Heart right ventricle (tissue), 16 donors: Measurements from ENCODE around the gene PI4K2A. TPM values are rescaled to one million over a fixed set of nuclear protein-coding genes. Genes with fewer than 3 reads are reported as not detected.
A peak's percentile ranks its signal among the peaks of the same experiment; 100 is the strongest.

ENCODE experiments used
- ATAC-seq, 8 donors: fragments of 200-7000 bp; cut with Tn5 transposase; one replicate each; pipeline ENCODE4 v1.9.1; 2020; ENCODE audit warnings: mild to moderate bottlenecking in 8 of 8, moderate library complexity in 8 of 8, moderate number of reproducible peaks in 1 of 8
- DNase-seq, 2 donors: peaks; one replicate each; pipeline ENCODE4 v3.0.0-alpha.2; 2020
- H3K27ac ChIP-seq, 10 donors: fragments of 200-600 bp; sonication (generic) in 2 of 10; one replicate each; pipeline versions ENCODE4 v1.5.0 to v1.8.0; 2020 to 2022; ENCODE audit warnings: mild to moderate bottlenecking in 3 of 10
- H3K27me3 ChIP-seq, 7 donors: fragments of 200-600 bp; one replicate each; pipeline ENCODE4 v1.8.0; 2021 to 2022; ENCODE audit warnings: mild to moderate bottlenecking in 2 of 7
- H3K36me3 ChIP-seq, 9 donors: fragments of 200-600 bp; sonication (generic) in 1 of 9; one replicate each; pipeline versions ENCODE4 v1.5.0 to v1.8.0; 2020 to 2022; ENCODE audit warnings: mild to moderate bottlenecking in 2 of 9
- H3K4me1 ChIP-seq, 9 donors: fragments of 200-600 bp; sonication (generic) in 1 of 9; one replicate each; pipeline versions ENCODE4 v1.5.0 to v1.8.0; 2020 to 2022; ENCODE audit warnings: mild to moderate bottlenecking in 4 of 9
- H3K4me3 ChIP-seq, 10 donors: fragments of 200-600 bp; sonication (generic) in 2 of 10; one replicate each; pipeline versions ENCODE4 v1.5.0 to v1.8.0; 2020 to 2022; ENCODE audit warnings: mild to moderate bottlenecking in 7 of 10, moderate library complexity in 2 of 10
- H3K9me3 ChIP-seq, 11 donors: fragments of 200-600 bp in 10 of 11; sonication (generic) in 2 of 11; one replicate each; pipeline versions ENCODE4 v1.5.0 to v1.8.0; 2013 to 2022; ENCODE audit warnings: mild to moderate bottlenecking in 2 of 11, control low read depth in 1 of 11, moderate library complexity in 1 of 11
- WGBS, 2 donors: extraction: QIAGEN DNeasy Blood & Tissue Kit; methylation state at CpG; one replicate each; pipeline ENCODE4 v1.1.7; 2013; ENCODE audit warnings: inconsistent platforms in 1 of 2; 5-methylcytosine and 5-hydroxymethylcytosine counted together
- intact Hi-C, 10 donors: fragments of 100-400 bp; cut with DNase I; formaldehyde crosslinking; loops; one replicate each; pipeline versions ENCODE4 v1.11.1 to v1.14.2; 2022
- polyA plus RNA-seq, 2 donors: library from polyadenylated mRNA; stranded (reverse); fragments of 200-250 nt; gene quantifications; one replicate each; pipeline ENCODE4 v1.2.3, GENCODE V29; 2013
- total RNA-seq, 10 donors: library from RNA; stranded (reverse); fragmentation: NEBNext Ultra II Directional in 3 of 10; extraction: Animal tissue kit (Norgen Biotek cat#: 25700) in 3 of 10; gene quantifications; one replicate each; pipeline versions ENCODE4 v1.2.1 to v1.2.4, GENCODE V29; 2021 to 2023
- TF ChIP-seq, protein P1 (sequence below), 9 donors: fragments of 200-600 bp; sonication (generic) in 2 of 9; IDR thresholded peaks; one replicate each; pipeline versions ENCODE4 v1.5.0 to v1.8.0; 2021 to 2022; ENCODE audit warnings: antibody characterized with exemption in 9 of 9, mild to moderate bottlenecking in 5 of 9, moderate library complexity in 1 of 9
- donor health status: Arrhythmogenic right ventricular cardiomyopathy.
- donor health status: ischemic (EF 13 %, LVEDD 7.1; RV severe dilation, severe dysfunction).
- donor health status: healthy with polysubstance abuse.
- donor health status: DM: no; HTN: yes; CAD: no.
- donor health status: DM: no; HTN: no; CAD: no.
- donor health status: ischemic (EF 25% LVEDD 6.9; RV normal size, moderate dysfunction).
- donor health status: ischemic (EF 25% LVEDD 5.7; RV mildly dilated, moderate dysfunction).
- donor health status: healthy.
- donor health status: DM: yes; HTN: yes; CAD: no.
- donor health status: Ischemic cardiomyopathy.
- donor health status: ischemic (EF 35%, LVEDD 5.7; RV mildly dilated, moderate dysfunction).
- donor health status: nonischemic (EF 11% LVEDD 7.7; RV severe dilation, severe dysfunction).
- donor health status: DM: yes; HTN: yes; CAD: no.
- donor health status: PGD.
- donor health status: ischemic (EF 29% LVEDD 5.4; RV normal size, mild dysfunction).
- donor health status: nonischemic (EF 23%, LVEDD 6.1; RV moderate dilation, normal function).

Gene PI4K2A
- total and polyA plus RNA-seq, 12 donors, result 5.3 to 20.7 (median 14.2) TPM

DNA sequence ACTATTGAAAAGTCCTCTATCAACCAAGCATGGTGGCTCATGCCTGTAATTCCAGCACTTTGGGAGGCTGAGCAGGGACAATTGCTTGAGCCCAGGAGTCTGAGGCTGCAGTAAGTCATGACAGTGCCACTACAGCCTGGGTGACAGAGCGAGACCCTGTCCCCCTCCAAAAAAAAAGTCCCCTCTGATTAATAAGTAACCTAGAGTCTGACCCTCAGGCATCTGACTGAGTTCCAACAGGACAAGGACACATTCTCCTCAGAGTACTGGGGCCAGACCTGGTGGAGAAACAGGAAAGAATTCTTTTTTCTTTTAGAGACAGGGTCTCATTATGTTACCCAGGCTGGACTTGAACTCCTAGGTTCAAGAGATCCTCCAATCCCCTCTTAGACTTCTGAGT, 17.2 kb upstream of the PI4K2A start:
- Histone ChIP-seq H3K27me3 (no peaks in the 10 kb centered on the region), H3K4me3 (no peak overlapping the region), H3K36me3 (no peaks in the 10 kb centered on the region), H3K9me3 (no peaks in the 10 kb centered on the region), H3K4me1 (peaks cover 0 to 11% (median 4%) of the 10 kb centered on the region in 9 donors), H3K27ac (no peak overlapping the region)
- WGBS, 2 donors, result 90 to 96% methylated on average over 1 of the region's 1 CpG
- DNase-seq (no peak), ATAC-seq (no peak)
- TF ChIP-seq, protein P1, sequence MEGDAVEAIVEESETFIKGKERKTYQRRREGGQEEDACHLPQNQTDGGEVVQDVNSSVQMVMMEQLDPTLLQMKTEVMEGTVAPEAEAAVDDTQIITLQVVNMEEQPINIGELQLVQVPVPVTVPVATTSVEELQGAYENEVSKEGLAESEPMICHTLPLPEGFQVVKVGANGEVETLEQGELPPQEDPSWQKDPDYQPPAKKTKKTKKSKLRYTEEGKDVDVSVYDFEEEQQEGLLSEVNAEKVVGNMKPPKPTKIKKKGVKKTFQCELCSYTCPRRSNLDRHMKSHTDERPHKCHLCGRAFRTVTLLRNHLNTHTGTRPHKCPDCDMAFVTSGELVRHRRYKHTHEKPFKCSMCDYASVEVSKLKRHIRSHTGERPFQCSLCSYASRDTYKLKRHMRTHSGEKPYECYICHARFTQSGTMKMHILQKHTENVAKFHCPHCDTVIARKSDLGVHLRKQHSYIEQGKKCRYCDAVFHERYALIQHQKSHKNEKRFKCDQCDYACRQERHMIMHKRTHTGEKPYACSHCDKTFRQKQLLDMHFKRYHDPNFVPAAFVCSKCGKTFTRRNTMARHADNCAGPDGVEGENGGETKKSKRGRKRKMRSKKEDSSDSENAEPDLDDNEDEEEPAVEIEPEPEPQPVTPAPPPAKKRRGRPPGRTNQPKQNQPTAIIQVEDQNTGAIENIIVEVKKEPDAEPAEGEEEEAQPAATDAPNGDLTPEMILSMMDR (IDR thresholded peaks at IDR 0.05), result no peak
- intact Hi-C loops, result no loop called here

DNA sequence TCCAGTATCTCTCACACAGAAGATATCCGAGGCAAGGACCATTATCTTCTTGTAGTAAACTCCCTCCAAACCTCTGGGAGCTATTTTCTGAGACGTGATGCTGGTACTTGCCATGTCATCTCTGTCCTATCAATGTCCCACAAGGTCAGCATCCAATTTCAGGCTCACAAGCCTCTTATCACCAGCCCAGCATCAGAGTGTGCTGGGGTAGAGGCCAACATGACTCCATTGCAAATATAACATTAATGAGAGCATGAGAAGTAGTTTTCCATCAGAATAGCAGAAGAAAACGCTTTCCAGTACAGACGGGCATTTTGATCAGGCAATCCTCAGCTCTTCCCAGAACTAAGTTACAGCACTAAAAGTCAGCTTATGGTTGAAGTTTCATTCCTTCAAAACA, 12.7 kb upstream of the PI4K2A start:
- Histone ChIP-seq H3K4me3 (no peak overlapping the region), H3K9me3 (no peaks in the 10 kb centered on the region), H3K27ac (peak overlapping the region in 3 of 10 donors; percentile 20 to 53 (median 45)), H3K36me3 (no peaks in the 10 kb centered on the region), H3K27me3 (no peaks in the 10 kb centered on the region), H3K4me1 (peaks cover 0 to 18% (median 6%) of the 10 kb centered on the region in 9 donors)
- TF ChIP-seq, protein P1 (IDR thresholded peaks at IDR 0.05), result no peak
- 40 to 43% methylated on average over 4 of the region's 4 CpGs for WGBS, 2 donors
- DNase-seq, result no peak
- peak in 3 of 8 donors; percentile 23 to 70 (median 25) for ATAC-seq
- intact Hi-C loops, result no loop called here

DNA sequence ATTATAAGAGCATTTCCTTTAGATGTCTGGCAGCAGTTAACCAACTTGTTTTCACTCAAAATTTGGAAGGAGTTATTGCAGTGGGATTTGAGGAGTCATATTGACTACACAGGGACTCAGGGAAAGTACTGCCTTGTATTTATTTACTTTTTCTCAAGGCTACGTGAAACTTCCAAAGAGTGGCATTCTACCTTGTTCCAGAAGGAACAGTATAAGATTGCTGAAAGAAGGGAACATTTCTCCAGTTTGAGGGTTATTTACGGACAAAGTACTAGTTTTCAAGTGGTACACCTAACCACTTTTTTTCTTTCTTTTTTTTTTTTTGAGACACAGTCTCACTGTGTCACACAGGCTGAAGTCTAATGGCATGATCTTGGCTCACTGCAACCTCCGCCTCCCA, 12.2 kb upstream of the PI4K2A start:
- Histone ChIP-seq H3K27me3 (no peaks in the 10 kb centered on the region), H3K27ac (peak overlapping the region in 3 of 10 donors; percentile 20 to 53 (median 45))
- ATAC-seq, result no peak

DNA sequence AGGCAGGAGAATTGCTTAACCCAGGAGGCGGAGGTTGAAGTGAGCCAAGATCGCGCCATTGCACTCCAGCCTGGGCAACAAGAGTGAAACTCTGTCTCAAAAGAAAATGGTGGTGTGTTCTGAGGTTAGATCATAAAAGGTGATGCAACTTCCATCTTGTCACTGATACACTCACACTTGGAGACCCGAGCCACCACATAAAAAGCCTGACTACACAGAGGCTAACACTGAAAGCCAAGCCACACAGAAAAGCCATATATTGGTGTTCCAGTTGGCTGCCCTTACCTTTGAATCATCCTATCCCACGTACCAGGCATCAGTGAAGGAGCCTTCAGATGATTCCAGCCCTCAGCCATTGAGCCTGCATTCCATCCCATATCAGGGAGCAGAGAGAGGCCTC, 11.2 kb upstream of the PI4K2A start:
- ATAC-seq (no peak), DNase-seq (no peak)
- no peak overlapping the region for H3K27ac ChIP-seq
- intact Hi-C loops, result no loop called here
- 96 to 100% methylated on average over 5 of the region's 5 CpGs for WGBS, 2 donors
- H3K36me3 ChIP-seq, result no peaks in the 10 kb centered on the region
- no peak overlapping the region for H3K4me3 ChIP-seq
- TF ChIP-seq, protein P1 (IDR thresholded peaks at IDR 0.05), result no peak
- H3K9me3 ChIP-seq, result no peaks in the 10 kb centered on the region
- peaks cover 0 to 24% (median 11%) of the 10 kb centered on the region in 9 donors for H3K4me1 ChIP-seq
- H3K27me3 ChIP-seq, result no peaks in the 10 kb centered on the region

More for the DNA sequence above, 12.2 kb upstream of the PI4K2A start:
- Histone ChIP-seq H3K36me3 (no peaks in the 10 kb centered on the region), H3K9me3 (no peaks in the 10 kb centered on the region), H3K4me1 (peaks cover 0 to 20% (median 7%) of the 10 kb centered on the region in 9 donors), H3K4me3 (no peak overlapping the region)
- intact Hi-C loops, result no loop called here
- DNase-seq, result no peak
- 88 to 89% methylated on average over 3 of the region's 3 CpGs for WGBS, 2 donors
- TF ChIP-seq, protein P1 (IDR thresholded peaks at IDR 0.05), result no peak
